K562 (cell line): ENCODE data around the gene POLR3K. TPM values are rescaled to one million over a fixed set of nuclear protein-coding genes. Genes with fewer than 3 reads are reported as not detected.
A peak's percentile ranks its signal among the peaks of the same experiment; 100 is the strongest.

Source experiments
- ATAC-seq: fragments of 200-7000 bp; cut with Tn5 transposase; 3 replicates; pipeline ENCODE4 v1.9.1; 2020; ENCODE audit warnings: moderate library complexity
- BruUV-seq: library from RNA; stranded (reverse); fragments of 400-500 nt; replicated peaks from 2 replicates; lab custom pipeline; 2021; lab: Mats Ljungman, UMichigan
- CTCF ChIA-PET: fragments of 300-600 bp; formaldehyde crosslinking; extraction: SDS; loops from one replicate; lab custom pipeline; 2021; ENCODE audit warnings: low intra/inter-chr PET ratio; lab: Yijun Ruan, JAX
- POLR2A ChIA-PET: fragments of 300-600, 350-650 bp; sonication (Branson Sonifier 250); formaldehyde crosslinking; extraction: SDS; loops from one replicate; lab custom pipeline; 2021; ENCODE audit warnings: antibody characterized with exemption, inconsistent platforms; lab: Yijun Ruan, JAX
- DNase-seq, 4 experiments: peaks; one replicate each; pipeline versions ENCODE4 v3.0.0 to v3.0.0-alpha.2; 2011 to 2018; ENCODE audit warnings: low spot score in 3 of 4, mixed read lengths in 3 of 4; ENCODE audit errors: extremely low read depth in 1 of 4
- FAIRE-seq: peaks from 2 replicates; lab custom pipeline; 2011; peaks lifted over from hg19 to GRCh38; lab: Jason Lieb, UNC
- H2AFZ ChIP-seq: 2 replicates; pipeline ENCODE4 v1.6.0; 2011; ENCODE audit warnings: low read depth, low read length, control low read depth, inconsistent platforms
- H3K27ac ChIP-seq: fragments of 200-600 bp; 3 replicates; pipeline ENCODE4 v1.8.0; 2011; ENCODE audit warnings: low read depth, mild to moderate bottlenecking, control low read depth, inconsistent platforms, low read length, moderate library complexity, mixed read lengths; ENCODE audit errors: extremely low read depth
- H3K27me3 ChIP-seq, 2 experiments: fragments of 300-600 bp in 1 of 2; 2 replicates in 1 of 2; 3 replicates in 1 of 2; pipeline versions ENCODE4 v1.6.0 to v1.8.0; 2011; ENCODE audit warnings: inconsistent platforms in 2 of 2, low read length in 2 of 2, mild to moderate bottlenecking in 1 of 2, mixed read lengths in 1 of 2, moderate library complexity in 1 of 2; ENCODE audit not compliant: control insufficient read depth in 2 of 2, insufficient read depth in 2 of 2
- H3K36me3 ChIP-seq: fragments of 300-600 bp; 3 replicates; pipeline ENCODE4 v1.8.0; 2011; ENCODE audit warnings: mild to moderate bottlenecking, low read length, inconsistent platforms; ENCODE audit not compliant: control insufficient read depth, insufficient read depth
- H3K4me1 ChIP-seq, 2 experiments: fragments of 200-600 bp in 1 of 2; replicated peaks in 1 of 2; 2 replicates in 1 of 2; 3 replicates in 1 of 2; pipeline versions ENCODE4 v1.5.1 to v1.8.0; 2011; ENCODE audit warnings: inconsistent platforms in 2 of 2, low read length in 2 of 2, mild to moderate bottlenecking in 1 of 2, mixed read lengths in 1 of 2, moderate library complexity in 1 of 2; ENCODE audit not compliant: control insufficient read depth in 2 of 2, insufficient read depth in 2 of 2
- H3K4me2 ChIP-seq: 2 replicates; pipeline ENCODE4 v1.6.1; 2011; ENCODE audit warnings: low read length, control low read depth, inconsistent platforms, mixed read lengths; ENCODE audit not compliant: insufficient read depth
- H3K4me3 ChIP-seq: fragments of 200-600 bp; sonication (generic), shearing (Covaris generic); 2 replicates; pipeline ENCODE4 v1.5.1; 2016; ENCODE audit warnings: control low read depth, inconsistent platforms
- H3K79me2 ChIP-seq: fragments of 200-600 bp; 3 replicates; pipeline ENCODE4 v1.8.0; 2011; ENCODE audit warnings: low read length, inconsistent platforms; ENCODE audit not compliant: control insufficient read depth, insufficient read depth
- H3K9ac ChIP-seq, 2 experiments: 2 replicates each; pipeline versions ENCODE4 v1.6.0 to v1.6.1; 2011; ENCODE audit warnings: low read depth in 2 of 2, low read length in 2 of 2, control low read depth in 1 of 2, inconsistent platforms in 1 of 2, mild to moderate bottlenecking in 1 of 2, mixed read lengths in 1 of 2; ENCODE audit not compliant: insufficient read depth in 1 of 2
- H3K9me1 ChIP-seq: one replicate; pipeline ENCODE4 v1.6.0; 2011; ENCODE audit warnings: inconsistent platforms, mild to moderate bottlenecking, low read length, moderate library complexity; ENCODE audit not compliant: control insufficient read depth, insufficient read depth
- H3K9me3 ChIP-seq: replicated peaks from 2 replicates; pipeline ENCODE4 v1.5.1; 2011; ENCODE audit warnings: low read depth, low read length, inconsistent platforms; ENCODE audit not compliant: control insufficient read depth, insufficient read depth
- H4K20me1 ChIP-seq: replicated peaks from 2 replicates; pipeline ENCODE4 v1.6.1; 2011; ENCODE audit warnings: low read length, inconsistent platforms, mixed read lengths; ENCODE audit not compliant: control insufficient read depth, insufficient read depth
- BHLHE40 ChIP-seq: IDR thresholded peaks from 2 replicates; pipeline ENCODE4 v1.6.1; 2011; ENCODE audit warnings: low read length, improper control_type of control experiment
- BMI1 ChIP-seq: fragments of 150-350 bp; IDR thresholded peaks from 2 replicates; pipeline ENCODE4 v1.6.1; 2014; ENCODE audit warnings: low read length
- DACH1 ChIP-seq: fragments of 450-650 bp; IDR thresholded peaks from 2 replicates; pipeline ENCODE4 v1.6.1; 2018; ENCODE audit not compliant: partially characterized antibody
- ELF2 ChIP-seq: fragments of 250-450 bp; sonication (Bioruptor Pico); IDR thresholded peaks from 2 replicates; pipeline ENCODE4 v1.5.0; 2021; ENCODE audit warnings: mild to moderate bottlenecking
- ESRRB ChIP-seq: fragments of 250-450 bp; sonication (Bioruptor Pico); IDR thresholded peaks from 2 replicates; pipeline ENCODE4 v1.5.0; 2020; ENCODE audit warnings: mild to moderate bottlenecking, moderate library complexity, borderline replicate concordance
- KHSRP ChIP-seq: fragments of 450-650 bp; IDR thresholded peaks from 2 replicates; pipeline ENCODE4 v1.6.1; 2017
- LEF1 ChIP-seq: fragments of 450-650 bp; IDR thresholded peaks from 2 replicates; pipeline ENCODE4 v1.6.1; 2016; ENCODE audit warnings: mild to moderate bottlenecking
- NFE2 ChIP-seq: IDR thresholded peaks from 2 replicates; pipeline ENCODE4 v1.6.1; 2014; ENCODE audit warnings: antibody characterized with exemption, low read depth
- PHF8 ChIP-seq: fragments of 200-600 bp; sonication (generic); IDR thresholded peaks from 2 replicates; pipeline ENCODE4 v1.6.1; 2012; ENCODE audit warnings: mixed run types, mild to moderate bottlenecking, inconsistent platforms, low read length, moderate library complexity, borderline replicate concordance
- RBFOX2 ChIP-seq: fragments of 200-400 bp; formaldehyde crosslinking; IDR thresholded peaks from 2 replicates; pipeline ENCODE4 v1.6.1; 2017; ENCODE audit warnings: low read depth, mild to moderate bottlenecking, low read length, moderate library complexity
- RFX7 ChIP-seq: fragments of 250-450 bp; sonication (Bioruptor Pico); IDR thresholded peaks from 2 replicates; pipeline ENCODE4 v1.5.1; 2021; ENCODE audit warnings: mild to moderate bottlenecking
- SMARCA5 ChIP-seq: fragments of 450-650 bp; IDR thresholded peaks from 2 replicates; pipeline ENCODE4 v1.6.1; 2016
- TBP ChIP-seq: optimal IDR thresholded peaks from 2 replicates; pipeline ENCODE3; 2011; ENCODE audit warnings: low read depth, low read length, improper control_type of control experiment
- YY1 ChIP-seq, 3 experiments: IDR thresholded peaks; 2 replicates each; pipeline ENCODE4 v1.6.1; 2011; ENCODE audit warnings: low read length in 2 of 3, mild to moderate bottlenecking in 2 of 3, moderate library complexity in 2 of 3, borderline replicate concordance in 1 of 3, control low read depth in 1 of 3, low read depth in 1 of 3; ENCODE audit not compliant: insufficient read depth in 3 of 3, insufficient replicate concordance in 2 of 3, control insufficient read depth in 1 of 3, insufficient read length in 1 of 3; ENCODE audit errors: extremely low read depth in 1 of 3
- ZBTB8A ChIP-seq: fragments of 450-650 bp; IDR thresholded peaks from 2 replicates; pipeline ENCODE4 v1.6.1; 2018; ENCODE audit warnings: mild to moderate bottlenecking, moderate library complexity; ENCODE audit not compliant: partially characterized antibody
- WGBS: fragments of 100-300 bp; shearing (Covaris generic); methylation state at CpG from one replicate; pipeline ENCODE4 v1.1.6; 2016; ENCODE audit warnings: low coverage, mixed read lengths; ENCODE audit not compliant: insufficient coverage; ENCODE audit errors: missing lambda C conversion rate; 5-methylcytosine and 5-hydroxymethylcytosine counted together
- in situ Hi-C: fragments of 300-500 bp; cut with MboI; formaldehyde crosslinking; loops from 4 replicates; pipeline ENCODE4 v1.15.0; 2018; ENCODE audit warnings: inconsistent platforms, mixed read lengths
- intact Hi-C: fragments of 100-400 bp; cut with micrococcal nuclease; formaldehyde crosslinking; loops from 2 replicates; pipeline ENCODE4 v1.14.2; 2022
- polyA plus RNA-seq, 8 experiments: library from polyadenylated mRNA; depleted of rRNA in 4 of 8; stranded (reverse) in 5 of 8; unstranded in 3 of 8; fragments of >200 nt; fragmentation: Nextera tagmentation in 2 of 8; fragmentation: Illumina TruSeq in 1 of 8; extraction: Ambion mirVana in 2 of 8; extraction: Trizol in 1 of 8; gene quantifications; 2 replicates each; pipeline versions ENCODE4 v1.2.1 to v1.2.3, GENCODE V29; 2011 to 2014; ENCODE audit warnings: inconsistent platforms in 1 of 8, missing spikeins in 1 of 8
- total RNA-seq, 7 experiments: library from RNA; depleted of rRNA in 6 of 7; stranded (reverse); fragments of >200 nt in 6 of 7; fragmentation: Illumina TruSeq in 2 of 7; extraction: Trizol in 2 of 7; gene quantifications; 2 replicates each; pipeline versions ENCODE4 v1.2.1 to v1.2.3, GENCODE V29; 2011 to 2021; ENCODE audit warnings: low replicate concordance in 1 of 7
- TF ChIP-seq, protein P1 (sequence below): IDR thresholded peaks from 2 replicates; pipeline ENCODE4 v1.6.1; 2016; ENCODE audit warnings: missing genetic modification characterization, missing compliant biosample characterization

Gene POLR3K
- total and polyA plus RNA-seq, 9 of the 15 experiments (the other 6 are each of a cell fraction or from before 2014, with no cell fraction given) = 42.1 to 315 (median 86.7) TPM

DNA sequence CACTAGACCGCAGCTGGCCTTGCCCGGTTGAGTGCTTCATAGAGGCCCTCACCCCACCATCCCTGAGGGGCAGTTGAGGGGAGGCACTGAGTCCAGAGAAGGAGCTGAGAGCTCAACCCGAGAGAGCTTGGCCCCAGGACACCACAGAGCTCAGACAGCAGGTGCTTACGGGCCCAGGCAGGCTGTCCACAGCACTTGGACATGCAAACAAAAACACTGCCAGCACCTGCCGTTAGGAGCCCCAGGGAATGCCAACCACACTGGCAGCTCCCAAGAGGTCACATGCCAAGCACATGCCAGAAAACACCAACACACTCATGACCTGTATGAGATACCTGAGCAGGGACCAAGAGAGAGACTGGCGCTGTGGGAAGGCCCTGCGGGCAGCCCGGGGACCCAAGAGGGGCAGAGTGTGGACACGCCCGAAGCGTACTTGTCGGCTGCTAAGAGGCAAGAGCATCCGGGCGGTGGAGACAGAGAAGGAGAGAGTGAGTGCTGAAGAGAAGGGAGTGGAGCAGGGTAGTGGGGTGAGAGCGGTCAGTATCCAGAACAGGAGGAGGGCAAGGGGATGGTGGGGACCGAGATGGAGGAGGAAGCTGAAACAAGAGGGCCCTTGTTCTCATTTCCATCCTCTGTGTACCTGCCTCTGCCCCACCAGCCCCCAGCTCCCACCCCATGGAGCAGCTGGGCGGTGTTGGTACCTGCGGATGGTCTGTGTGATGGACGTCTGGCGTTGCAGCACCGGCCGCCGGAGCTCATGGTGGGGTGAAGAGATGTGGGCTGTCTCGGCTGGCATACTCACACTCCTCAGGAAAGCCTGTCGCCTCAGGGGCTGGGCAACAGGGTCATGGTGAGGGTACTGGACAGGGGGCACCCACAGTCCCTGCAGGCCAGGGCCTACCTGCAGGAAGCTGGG, 10.8 kb upstream of the POLR3K start:
- Histone ChIP-seq H3K27me3 (no peaks in the 10 kb centered on the region), H3K9me1 (no peaks in the 10 kb centered on the region), H4K20me1 (peaks cover 2% of the 10 kb centered on the region; the same call in 1 of the 2 replicates), H3K36me3 (peaks cover under 1% of the 10 kb centered on the region; the same call in 2 of the 3 replicates), H3K4me3 (no peak overlapping the region), H3K9ac (peak overlapping the region in 1 of 2 experiments; percentile 43; a peak in 1 of 4 replicates), H3K27ac (no peak overlapping the region), H3K4me2 (no peak overlapping the region), H3K4me1 (peaks cover 0 to 56% of the 10 kb centered on the region in 2 experiments; a peak in 3 of 5 replicates), H2AFZ (no peak overlapping the region), H3K9me3 (no peaks in the 10 kb centered on the region), H3K79me2 (no peaks in the 10 kb centered on the region)
- DNase-seq (no peak), FAIRE-seq (no peak), ATAC-seq (no peak)
- TF ChIP-seq RFX7 (CRISPR knock-in tag) = no peak
- no peak for TF ChIP-seq ESRRB (CRISPR knock-in tag)
- TF ChIP-seq YY1 (IDR thresholded peaks at IDR 0.05; ENCODE audit: borderline replicate concordance in 1 of 3, control insufficient read depth in 1 of 3, extremely low read depth in 1 of 3, insufficient read depth in 3 of 3, insufficient read length in 1 of 3, insufficient replicate concordance in 2 of 3, low read depth in 1 of 3, low read length in 2 of 3) = no peak
- no peak for TF ChIP-seq NFE2
- TF ChIP-seq KHSRP = no peak
- TF ChIP-seq PHF8 = no peak
- no peak for TF ChIP-seq BMI1
- no peak for TF ChIP-seq SMARCA5
- no peak for TF ChIP-seq DACH1
- no peak for TF ChIP-seq ELF2 (CRISPR knock-in tag)
- TF ChIP-seq LEF1 = no peak
- no peak for TF ChIP-seq RBFOX2
- no peak for TF ChIP-seq ZBTB8A
- TF ChIP-seq, protein P1, sequence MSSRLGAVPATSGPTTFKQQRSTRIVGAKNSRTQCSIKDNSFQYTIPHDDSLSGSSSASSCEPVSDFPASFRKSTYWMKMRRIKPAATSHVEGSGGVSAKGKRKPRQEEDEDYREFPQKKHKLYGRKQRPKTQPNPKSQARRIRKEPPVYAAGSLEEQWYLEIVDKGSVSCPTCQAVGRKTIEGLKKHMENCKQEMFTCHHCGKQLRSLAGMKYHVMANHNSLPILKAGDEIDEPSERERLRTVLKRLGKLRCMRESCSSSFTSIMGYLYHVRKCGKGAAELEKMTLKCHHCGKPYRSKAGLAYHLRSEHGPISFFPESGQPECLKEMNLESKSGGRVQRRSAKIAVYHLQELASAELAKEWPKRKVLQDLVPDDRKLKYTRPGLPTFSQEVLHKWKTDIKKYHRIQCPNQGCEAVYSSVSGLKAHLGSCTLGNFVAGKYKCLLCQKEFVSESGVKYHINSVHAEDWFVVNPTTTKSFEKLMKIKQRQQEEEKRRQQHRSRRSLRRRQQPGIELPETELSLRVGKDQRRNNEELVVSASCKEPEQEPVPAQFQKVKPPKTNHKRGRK (tag) = no peak
- no peak for TF ChIP-seq TBP
- no peak for TF ChIP-seq BHLHE40
- WGBS = 67% methylated on average over 20 of the region's 25 CpGs
- POLR2A ChIA-PET = interaction anchor here (0.8 to 1.6 kb wide), 4 partner anchors 11 to 193 kb away, joined by 3 to 7 read pairs (median 4); partner anchors contain the start of genes HBQ1, POLR3K and SNRNP25
- no TSS peak for BruUV-seq
- intact Hi-C loops = no loop called here
- CTCF ChIA-PET = interaction anchor here (0.5 to 7.3 kb wide), 3 partner anchors 33 to 117 kb away, joined by 4 to 125 read pairs (median 41); partner anchors contain the start of gene HBQ1
- in situ Hi-C loops = no loop called here
